GM19467 (cell line): ENCODE measurements around the gene CFL1.

Experiments used
- ATAC-seq: cut with Tn5 transposase; IDR thresholded peaks from one replicate; pipeline ENCODE4 v1.9.1; 2021; ENCODE audit warnings: mild to moderate bottlenecking, moderate library complexity; ENCODE audit not compliant: unreplicated experiment

CFL1 gene

DNA sequence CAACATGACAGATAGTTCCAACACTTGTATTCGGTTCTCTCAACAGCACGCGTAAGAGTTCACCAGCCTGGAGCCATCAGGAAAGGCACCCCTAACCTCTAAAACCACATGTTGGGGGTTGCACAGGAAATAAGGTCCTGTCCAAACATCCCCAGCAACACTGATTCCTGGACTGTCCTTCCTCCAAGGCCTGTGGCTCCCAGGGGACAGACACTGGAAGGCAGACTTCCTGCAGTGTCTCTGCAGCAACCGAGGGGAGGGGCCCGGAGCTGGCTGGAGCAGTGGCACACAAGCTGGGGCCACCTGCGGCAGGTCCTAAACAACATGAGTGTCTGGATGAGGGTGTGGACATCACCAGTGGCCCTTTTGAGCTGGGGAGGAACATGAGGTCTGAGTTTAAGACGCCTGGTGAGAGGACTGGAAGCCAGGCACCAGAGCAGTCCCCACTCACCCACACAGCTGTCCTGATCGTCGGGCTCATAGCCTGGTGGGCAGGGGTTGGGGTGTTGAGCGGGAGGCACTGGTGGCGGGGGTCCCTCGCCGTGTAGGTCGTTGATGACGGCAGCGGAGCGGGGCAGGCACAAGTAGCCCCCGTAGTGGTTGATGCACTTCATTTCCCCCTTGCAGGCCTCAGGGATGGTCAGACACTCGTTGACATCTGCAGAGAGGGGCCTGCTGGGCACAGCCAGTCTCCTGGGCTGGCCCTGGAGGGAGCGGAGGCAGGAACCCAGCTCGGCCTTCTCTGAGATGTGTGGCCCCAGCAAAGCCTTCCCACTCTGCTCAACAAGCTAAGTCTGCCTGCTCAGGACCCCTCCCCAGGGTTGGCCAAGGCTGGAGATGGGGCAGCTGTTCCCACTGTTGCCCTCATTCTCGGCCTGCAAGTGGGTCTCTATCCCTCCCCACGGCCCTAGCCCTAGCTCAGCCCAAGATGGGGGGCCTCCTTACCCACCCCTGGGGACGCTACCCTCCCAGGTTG is 13.0 kb upstream of the CFL1 start:
- ATAC-seq = no peak

DNA sequence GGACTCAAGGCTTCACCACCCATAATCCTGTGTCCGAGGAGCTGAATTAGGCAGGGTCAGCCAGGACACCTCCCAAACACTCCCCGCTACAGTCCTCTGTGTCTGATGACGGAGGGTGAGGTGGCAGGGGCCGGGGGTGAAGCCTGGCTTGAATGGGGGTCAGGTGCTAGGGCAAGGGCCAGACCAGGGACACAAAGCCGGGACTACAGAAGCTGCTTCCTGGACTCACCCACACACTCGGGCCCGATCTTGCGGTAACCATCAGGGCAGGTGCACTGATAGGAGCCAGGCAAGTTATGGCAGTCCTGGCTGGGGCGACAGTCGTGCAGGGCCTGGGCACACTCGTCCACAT is 12.3 kb upstream of the CFL1 start:
- ATAC-seq = no peak

DNA sequence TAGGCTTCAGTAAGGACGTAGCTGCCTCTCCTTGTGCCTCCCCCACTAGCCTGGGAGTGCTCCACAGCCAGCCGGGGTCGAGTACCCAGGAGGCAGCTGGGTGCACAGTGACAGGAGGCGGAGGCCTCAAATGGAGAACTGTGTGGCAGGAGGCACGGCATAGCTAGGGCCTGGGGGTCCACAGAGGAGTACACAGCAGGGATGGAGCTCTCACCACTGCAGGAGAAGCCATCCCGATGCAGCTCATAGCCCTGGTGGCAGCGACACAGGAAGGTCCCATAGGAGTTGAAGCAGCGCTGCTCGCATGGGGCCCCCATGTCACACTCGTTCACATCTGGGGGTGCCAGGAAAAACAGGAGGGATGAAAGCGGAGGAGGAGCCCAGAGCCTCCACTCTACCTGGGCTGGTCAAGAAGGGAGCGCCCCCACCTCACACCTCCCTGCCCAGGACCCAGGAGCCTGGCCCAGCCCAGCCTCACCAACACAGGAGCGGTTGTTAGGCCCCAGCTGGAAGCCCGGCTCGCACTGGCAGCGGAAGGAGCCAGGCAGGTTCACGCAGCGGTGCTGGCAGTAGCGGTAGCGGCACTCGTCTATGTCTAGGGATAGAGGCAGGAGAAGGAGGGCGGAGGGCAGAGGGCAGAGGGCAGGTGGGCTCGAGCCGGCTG is 11.8 kb upstream of the CFL1 start:
- ATAC-seq = no peak

DNA sequence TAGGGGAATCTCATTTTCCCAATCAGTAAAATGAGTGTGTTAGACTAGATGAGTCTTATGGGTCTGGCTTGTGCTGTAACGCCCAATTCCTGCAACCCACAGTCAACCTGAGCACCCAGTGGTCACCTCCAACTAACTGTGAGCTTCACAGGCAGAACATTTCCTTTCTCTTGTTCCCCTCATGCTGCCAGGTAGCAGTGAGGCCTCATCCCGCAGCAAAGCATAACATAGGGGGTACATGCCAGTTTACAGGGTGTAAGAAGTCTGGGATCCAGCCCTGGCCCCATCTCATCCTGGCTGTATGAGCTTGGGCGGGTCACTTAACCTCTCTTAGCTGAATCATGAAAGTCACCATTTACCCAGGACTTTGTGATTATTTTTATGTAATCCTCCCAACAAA is 10.9 kb upstream of the CFL1 start:
- ATAC-seq = no peak

DNA sequence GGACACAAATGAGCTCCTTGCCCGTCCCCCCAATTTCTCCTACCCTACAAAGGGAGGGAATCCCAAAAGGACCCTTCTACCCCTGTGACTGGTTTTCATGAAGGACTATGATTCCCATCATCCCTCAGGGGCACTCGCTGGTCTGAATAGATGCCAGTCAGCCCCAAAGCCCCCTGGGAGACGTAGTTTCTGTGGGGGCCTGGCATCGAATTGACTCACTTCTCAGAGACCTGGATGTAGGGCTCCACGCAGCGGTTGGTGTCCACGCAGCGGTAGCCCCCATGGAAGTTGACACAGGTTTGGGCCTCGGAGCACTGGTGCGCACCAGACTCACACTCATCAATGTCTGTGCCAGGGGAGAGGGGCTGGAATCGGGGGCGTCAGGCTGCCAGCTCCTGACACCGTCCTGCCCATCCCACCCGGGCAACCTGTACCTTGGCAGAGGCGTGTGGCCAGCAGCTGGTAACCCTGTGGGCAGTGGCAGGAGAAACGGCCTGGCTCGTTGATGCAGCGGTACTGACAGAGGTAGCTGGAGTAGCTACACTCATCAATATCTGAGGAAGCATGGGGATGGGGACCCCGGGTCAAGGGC is 10.2 kb upstream of the CFL1 start:
- no peak for ATAC-seq

DNA sequence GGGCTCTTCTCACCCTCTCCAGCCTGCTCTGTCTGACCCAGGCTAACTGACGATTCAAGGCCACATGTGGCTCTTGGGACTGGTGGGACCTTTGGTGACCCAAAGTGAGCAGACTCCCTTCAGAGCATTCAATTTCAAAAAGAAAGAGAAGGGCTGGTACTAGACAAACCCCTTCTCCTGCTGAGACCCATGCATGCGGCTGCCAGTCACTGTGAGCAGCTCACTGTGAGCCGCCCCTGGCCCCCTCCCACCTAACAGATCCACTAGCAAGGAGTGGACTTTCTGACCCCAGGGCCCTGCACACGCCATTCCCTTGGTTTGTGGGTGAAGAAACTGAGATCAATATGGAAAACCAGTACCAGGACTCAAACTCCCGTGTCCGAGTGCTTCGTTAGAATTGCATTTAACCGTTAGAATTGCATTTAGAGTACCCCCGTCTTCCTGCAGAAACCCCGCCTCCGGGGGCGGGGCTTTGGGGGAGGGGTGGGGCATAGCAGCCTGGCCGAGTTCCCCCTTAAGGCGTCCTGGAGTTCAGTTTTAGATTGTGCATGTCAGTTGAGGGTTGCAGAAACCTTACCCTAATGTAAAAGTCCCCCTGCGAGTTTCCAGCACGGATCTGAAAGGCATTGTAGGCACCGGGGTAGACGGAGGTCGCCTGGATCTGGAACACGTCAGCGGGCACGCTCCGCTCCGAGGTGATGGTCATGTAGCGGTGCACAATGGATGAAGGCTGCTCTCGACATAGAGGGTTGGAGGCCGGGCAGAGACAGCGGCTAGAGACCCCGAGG is 9.5 kb upstream of the CFL1 start:
- ATAC-seq = no peak

DNA sequence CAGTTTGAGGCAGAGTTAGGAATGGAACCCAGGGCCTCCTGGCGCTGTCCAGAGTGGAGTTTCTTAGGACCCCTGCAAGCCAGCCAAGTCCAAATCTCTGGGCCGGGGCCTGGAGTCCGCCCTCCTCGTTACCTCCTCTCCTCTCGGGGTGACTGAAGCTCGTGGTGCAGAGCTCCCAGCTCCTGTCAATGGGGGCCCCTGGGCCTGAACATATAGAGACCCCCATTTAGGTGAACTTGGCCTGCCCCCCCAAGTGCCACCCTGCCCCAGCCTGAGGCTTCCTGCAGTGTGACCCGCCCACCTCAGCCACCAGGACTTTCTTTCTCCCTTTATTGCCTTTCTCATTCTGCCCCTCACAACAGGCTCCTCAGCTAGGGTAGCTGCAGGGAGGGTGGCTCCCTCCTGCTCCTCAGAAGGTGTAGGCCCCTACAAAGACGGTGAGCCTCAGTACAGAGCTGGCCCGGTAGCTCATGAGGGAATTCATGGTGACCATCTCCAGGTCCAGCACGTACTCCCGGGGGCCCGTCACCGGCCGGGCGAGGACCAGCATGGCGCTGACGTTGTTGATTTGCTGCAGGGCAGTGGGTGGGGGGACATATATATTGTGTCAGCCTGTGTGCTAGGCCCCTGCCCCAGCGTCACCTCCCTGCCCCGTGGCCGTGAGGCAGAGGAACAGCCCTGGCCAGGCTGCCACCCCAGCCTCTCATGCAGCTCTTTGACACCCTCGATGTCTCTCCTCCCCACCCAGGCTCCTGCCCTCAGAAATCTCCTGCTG is 8.7 kb upstream of the CFL1 start:
- ATAC-seq = no peak

DNA sequence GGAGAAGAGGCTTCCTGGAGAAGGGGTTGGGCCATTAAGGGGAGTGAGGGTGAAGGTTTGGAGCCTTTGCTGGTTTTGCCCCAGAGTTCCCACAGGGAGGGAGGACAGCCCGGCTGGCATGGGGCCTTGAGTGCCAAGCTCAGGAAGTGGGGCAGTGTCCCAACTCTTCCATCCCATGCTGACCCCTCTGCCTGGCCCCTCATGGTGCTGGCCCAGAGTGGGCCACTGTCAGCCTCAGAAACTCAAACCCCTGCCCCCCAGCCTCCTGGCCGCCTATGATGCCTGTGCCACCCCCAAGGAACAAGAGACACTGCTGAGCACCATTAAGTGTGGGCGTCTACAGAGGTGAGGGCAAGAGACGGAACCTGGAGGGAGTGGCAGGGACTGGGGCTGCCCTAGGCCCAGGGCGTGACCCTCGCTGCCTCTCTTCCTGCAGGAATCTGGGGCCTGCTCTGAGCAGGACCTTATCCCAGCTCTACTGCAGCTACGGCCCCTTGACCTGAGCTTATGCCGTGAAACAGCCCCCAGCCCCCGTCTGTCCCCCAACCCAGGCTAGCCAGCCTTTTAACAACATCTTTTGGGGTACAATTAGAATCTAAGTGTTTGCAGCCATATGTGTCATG is 7.7 kb upstream of the CFL1 start:
- ATAC-seq = no peak

DNA sequence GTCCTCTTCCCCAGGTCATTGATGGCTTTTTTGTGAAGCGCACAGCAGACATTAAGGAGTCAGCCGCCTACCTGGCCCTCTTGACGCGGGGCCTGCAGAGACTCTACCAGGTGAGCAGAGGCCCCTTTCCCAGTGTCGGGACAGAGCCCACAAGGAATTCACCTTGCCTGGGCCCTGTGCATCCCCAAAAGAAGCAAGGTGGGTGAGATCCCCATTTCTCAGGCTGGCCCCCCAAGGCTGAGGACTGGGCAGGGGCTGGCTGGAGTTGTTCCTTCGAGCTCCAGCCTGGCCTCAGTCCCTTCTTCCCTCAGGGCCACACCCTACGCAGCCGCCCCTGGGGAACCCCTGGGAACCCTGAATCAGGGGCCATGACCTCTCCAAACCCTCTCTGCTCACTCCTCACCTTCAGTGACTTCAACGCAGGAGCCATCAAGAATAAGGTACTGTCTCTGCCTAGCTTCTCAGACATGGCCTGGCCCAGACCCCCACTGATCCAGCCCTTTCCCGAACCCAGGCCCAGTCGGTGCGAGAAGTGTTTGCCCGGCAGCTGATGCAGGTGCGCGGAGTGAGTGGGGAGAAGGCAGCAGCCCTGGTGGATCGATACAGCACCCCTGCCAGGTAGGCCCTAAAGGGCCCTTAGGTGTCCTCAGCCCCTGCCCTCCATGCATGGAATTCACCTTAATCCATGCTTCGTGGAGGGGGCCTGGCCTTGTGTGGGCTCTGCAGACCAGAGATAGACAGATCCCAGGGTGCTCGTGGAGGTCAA is 6.9 kb upstream of the CFL1 start:
- ATAC-seq = no peak

DNA sequence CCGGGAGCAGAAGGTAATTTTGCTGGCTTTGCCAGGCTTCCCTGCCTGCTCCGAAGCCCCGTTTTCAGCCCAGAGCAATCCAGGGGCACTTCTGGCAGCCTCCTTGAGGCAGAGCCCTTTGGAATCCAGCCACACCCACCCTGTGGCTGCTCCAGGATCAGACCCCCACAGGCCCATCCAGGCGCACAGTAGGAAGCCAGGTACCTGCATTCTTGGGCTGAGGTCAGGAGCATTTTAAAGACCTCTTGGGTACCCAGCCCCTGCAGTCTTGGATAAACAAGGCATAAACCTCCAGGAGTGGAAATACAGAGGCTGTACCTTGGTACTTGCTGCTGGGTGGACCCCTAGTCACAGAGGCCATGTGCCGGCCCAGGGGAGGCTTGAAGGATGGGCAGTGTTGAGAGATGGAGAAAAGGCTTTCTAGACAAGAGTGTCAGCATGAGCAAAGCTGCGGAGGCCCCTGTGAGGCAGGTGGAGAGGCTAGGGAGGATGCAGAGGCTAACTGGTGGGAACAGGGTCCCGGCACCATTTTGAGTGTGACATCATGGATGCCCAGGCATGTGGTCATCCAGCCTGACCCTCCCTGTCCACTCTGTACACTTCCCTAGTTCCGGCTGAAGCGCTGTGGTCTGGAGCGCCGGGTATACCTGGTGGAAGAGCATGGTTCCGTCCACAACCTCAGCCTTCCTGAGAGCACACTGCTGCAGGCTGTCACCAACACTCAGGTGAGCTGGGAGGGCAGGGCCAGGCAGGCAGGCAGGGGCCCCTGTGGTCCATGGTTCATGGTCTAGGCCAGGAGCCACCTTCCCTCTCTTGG is 6.1 kb upstream of the CFL1 start:
- ATAC-seq = no peak

DNA sequence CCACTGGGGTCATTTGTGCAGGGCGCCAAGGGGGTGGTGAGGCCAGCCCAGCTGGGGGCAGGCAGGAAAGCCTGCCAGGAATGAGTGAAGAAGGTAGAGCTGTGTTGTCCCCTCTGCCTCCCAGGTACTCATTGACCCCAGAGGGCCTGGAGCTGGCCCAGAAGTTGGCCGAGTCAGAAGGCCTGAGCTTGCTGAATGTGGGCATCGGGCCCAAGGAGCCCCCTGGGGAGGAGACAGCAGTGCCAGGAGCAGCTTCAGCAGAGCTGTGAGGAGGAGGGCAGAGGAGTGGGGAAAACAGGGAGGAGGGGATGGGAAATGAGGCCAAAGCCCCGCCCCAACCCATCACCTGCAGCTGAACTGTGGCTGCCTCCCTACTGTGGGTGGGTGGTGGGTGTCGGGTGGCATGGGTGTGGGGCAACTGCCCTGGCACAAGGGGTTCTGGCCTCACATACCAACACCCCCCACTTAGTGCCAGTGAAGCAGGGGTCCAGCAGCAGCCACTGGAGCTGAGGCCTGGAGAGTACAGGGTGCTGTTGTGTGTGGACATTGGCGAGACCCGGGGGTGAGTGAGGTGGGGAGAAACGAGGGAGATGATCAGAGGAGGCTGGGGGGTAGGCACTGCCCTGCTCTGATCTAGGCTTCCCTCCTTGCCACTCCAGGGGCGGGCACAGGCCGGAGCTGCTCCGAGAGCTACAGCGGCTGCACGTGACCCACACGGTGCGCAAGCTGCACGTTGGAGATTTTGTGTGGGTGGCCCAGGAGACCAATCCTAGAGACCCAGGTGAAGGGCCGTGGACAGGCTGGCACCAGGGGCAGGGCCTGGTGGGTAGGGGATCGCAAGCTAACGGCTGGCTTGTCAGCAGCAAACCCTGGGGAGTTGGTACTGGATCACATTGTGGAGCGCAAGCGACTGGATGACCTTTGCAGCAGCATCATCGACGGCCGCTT is 5.2 kb upstream of the CFL1 start:
- no peak for ATAC-seq

DNA sequence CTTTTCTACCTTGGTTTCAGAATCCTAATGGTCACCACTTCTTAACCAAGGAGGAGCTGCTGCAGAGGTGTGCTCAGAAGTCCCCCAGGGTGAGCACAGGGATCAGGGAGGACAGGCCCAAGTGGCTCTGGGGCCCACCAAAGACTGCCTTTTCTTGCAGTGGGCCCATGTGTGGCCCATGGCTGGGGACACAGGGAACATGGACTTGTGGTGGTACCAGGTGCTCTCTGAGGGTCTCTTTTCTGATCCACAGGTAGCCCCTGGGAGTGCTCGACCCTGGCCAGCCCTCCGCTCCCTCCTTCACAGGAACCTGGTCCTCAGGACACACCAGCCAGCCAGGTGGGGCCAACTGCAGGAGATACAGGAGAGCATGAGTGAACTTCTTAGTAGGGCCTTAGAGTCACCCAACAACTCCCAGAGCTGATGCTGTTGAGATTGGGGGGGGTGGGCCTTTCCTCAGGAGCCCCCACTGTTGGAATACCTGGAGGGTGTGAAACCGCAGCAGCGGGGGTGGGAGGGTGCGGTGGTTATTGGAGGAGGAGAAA is 4.3 kb upstream of the CFL1 start:
- no peak for ATAC-seq

DNA sequence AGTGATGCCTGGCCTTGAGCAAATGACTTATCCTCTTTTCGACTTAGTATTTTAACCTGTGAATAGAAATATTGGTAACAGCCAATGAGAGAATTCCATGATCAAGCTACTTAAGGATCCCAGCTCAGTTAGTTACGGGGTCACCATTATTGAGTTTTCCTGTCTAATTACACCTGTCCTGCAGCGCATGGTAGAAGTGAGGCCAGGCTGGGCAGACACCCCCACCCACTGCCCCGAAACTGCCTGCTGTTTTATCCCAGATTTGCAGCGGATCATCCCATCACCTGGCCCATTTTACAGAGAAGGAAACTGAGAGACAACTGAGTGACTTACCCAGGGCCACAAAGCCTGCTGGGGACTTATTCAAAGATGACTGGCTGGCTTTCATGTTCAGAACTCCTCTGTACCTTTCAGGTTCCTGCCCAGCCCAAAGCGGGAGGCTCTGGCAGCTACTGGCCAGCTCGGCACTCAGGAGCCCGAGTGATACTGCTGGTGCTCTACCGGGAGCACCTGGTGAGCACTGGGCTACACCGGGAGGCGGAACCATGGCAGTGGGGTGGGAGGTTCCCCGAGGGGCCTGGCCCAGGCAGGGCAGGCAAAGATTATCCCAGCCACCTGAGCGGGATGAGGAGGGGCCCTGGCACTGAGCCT is 3.7 kb upstream of the CFL1 start:
- ATAC-seq = no peak

DNA sequence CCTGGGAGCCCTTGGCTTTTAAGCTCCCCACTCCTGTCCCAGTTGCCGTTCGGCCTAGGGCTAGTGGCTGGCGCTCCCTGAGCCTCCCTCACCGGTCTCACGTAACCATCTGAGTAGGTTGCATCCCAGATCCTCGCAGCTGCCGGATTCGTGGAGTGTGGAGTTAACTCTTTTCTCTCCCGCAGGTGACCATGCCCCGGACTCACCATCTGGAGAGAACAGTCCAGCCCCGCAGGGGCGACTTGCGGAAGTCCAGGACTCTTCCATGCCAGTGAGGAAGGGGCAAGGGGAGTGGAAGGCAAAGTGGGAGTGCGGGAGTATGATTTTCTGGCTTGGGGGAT is 3.2 kb upstream of the CFL1 start:
- ATAC-seq = no peak

DNA sequence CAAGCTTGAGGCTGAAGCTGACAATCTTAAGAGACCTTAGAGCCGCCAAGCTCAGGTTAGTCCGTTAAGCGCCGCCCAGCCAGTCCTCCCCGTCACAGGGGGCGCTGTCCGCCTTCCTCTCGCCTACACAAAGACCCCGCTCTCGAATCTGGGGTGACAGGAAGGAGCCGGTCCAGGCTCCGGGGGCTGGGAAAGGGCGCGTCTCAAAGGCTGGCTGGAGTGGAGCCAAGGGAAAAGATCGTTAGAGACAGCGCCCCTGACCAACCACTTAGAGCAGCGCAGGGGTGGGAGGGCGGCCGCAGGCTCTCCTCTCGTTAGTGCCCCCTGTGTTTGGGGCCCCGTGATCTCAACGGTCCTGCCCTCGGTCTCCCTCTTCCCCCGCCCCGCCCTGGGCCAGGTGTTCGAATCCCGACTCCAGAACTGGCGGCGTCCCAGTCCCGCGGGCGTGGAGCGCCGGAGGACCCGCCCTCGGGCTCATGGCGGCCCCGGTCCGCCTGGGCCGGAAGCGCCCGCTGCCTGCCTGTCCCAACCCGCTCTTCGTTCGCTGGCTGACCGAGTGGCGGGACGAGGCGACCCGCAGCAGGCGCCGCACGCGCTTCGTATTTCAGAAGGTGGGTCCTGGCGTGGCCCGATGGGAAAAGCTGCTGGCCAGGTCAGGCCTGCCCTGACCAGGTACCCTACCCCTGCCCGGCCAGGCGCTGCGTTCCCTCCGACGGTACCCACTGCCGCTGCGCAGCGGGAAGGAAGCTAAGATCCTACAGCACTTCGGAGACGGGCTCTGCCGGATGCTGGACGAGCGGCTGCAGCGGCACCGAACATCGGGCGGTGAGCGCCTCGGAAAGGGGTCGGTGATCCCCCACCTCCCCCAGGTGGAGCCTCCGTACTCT is 2.5 kb upstream of the CFL1 start, which contains the start of gene MUS81:
Gene MUS81, plus strand, starts transcription at position 156 of the 887 bp plus-strand sequence. Its CDS starts 321 bp downstream, at position 477.
- ATAC-seq = no peak
